Measurements from ENCODE around the gene H2BW2.
"Not testable (repeated sequence)": the region's sequence is repeated elsewhere in the genome, so short reads cannot be mapped to it uniquely, and the experiment has no call there.

GRCh38 chrX:104075778-104076445, 36.2 kb downstream of the H2BW2 start, which contains the start of gene TMSB15C:
- TF ChIP-seq POLR2AphosphoS5 (IDR thresholded peaks at IDR 0.05; ENCODE audit: low read depth); CTCF (IDR thresholded peaks at IDR 0.05; ENCODE audit: insufficient read depth, low read length); REST (IDR thresholded peaks at IDR 0.05; ENCODE audit: insufficient replicate concordance, low read depth); SPI1 (IDR thresholded peaks at IDR 0.05; ENCODE audit: borderline replicate concordance, low read depth): not testable (repeated sequence)
